ENCODE results near the gene TOPBP1.
A peak's percentile ranks its signal among the peaks of the same experiment; 100 is the strongest.

The TOPBP1 gene

GRCh38 chr3:133606342-133606741 lies 55.4 kb downstream of the TOPBP1 start:
- DNase-seq = no peak

- DNase-seq = no peak
Observed at GRCh38 chr3:133600572-133601081, 61.1 kb downstream of the TOPBP1 start.

DNA sequence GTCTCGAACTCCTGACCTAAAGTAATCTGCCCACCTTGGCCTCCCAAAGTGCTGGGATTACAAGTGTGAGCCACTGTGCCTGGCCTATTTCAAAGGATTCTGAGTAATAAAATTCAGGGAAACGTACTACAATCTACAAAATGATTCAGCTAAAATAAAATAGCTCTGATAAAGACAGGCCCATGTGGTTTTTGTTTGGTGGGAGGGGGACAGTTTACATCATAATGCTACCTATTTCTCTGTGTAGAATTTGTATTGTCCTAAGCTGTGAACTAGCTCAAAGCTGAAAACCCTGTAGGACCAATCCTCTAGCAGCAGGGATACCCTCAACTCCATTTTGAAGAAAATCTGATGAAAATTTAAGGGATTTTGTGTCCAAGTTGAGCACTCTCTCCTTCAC lies 62.5 kb downstream of the TOPBP1 start:
- no peak for DNase-seq

DNA sequence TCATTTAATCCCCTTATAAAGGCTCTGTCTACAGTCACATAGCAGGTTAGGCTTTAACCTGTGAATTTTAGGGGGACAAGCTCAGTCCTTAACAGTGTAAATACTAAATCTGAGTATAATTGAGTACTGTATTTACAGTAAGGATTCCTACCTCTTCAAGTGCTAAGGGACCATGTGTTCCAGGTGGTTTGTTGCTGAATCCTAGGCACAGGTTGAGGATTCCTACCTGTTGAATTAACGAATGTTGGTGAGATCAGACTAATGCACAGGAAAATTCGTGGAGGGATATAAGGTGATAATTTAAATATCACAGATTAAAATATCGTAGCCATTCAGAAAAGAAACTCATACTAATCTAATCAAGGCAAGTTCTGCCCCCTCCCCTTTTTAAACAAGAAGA lies 63.3 kb downstream of the TOPBP1 start:
- DNase-seq = no peak

- DNase-seq = peak; percentile 24
Observed at GRCh38 chr3:133595341-133595740, 66.4 kb downstream of the TOPBP1 start.

- DNase-seq = no peak
Observed at GRCh38 chr3:133593243-133593642, 68.5 kb downstream of the TOPBP1 start.

DNA sequence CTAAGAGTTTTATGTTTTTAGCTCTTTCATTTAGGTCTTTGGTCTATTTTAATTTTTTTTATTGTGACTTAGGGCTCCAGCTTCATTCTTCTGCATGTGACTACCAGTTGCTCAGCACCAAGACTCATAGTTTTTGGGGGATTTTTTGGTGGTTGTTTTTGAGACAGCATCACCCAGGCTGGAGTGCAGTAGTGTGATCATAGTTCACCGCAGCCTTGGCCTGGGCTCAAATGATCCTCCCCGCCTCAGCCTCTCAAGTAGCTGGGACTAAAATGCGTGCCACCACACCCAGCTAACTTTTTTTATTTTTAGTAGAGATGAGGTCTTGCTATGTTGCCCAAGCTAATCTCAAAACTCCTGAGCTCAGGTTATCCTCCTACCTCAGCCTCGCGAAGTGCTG lies 68.9 kb downstream of the TOPBP1 start:
- peak; percentile 33 for DNase-seq

- DNase-seq = no peak
Observed at GRCh38 chr3:133591271-133591742, 70.4 kb downstream of the TOPBP1 start.

DNA sequence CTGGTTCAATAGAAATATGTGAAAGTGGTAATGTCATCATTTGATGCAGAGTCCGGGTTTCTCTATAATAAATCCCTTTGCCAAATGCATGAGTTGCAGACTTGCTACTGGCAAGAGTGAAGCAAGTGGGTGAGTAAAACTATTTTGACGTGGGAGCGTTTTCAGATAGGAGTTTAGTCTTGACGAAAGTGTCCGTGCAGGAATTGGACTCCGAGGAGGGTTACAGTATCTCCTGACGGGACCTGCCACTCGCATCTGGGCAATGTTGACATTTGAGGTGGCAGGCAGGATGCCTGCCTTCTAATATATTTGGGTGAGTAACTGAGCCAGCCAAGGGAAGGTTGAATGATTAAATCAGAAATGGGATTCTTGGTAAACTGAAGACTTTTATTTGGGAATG lies 72.2 kb downstream of the TOPBP1 start:
- no peak for DNase-seq

DNA sequence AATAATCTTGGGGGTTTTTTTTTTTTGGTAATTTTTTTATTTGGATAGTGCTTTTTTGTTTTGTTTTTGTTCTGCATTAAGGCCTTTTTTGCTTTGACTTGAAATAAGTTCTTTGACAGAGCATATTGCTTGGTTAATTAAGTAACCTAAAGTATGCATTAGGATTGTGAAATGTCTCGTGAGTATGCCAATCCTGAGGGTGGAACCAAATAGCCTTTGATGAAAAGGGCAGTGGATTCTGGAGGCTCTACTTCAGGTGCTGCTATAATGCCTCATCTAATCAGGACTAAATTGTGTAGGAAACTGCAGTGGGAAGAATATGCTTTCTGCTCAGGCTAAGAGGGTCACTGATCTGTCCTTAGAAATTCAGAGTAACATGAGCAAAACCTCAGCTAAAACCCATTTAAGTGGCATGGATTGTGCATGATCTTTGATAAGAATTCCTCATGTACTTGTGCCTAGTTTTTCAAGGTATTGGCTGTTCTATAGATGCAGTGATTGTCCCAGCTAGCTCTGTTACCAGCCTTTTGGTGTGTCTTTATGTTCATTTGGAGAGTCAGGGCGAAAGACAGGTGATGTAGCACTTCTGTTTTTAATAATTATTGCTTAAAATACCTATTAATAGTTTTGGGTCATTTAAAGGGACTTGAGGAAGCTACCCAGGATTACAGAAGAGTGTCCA lies 72.8 kb downstream of the TOPBP1 start:
- no peak for DNase-seq

GRCh38 chr3:133588035-133588434 lies 73.7 kb downstream of the TOPBP1 start:
- no peak for DNase-seq

DNA sequence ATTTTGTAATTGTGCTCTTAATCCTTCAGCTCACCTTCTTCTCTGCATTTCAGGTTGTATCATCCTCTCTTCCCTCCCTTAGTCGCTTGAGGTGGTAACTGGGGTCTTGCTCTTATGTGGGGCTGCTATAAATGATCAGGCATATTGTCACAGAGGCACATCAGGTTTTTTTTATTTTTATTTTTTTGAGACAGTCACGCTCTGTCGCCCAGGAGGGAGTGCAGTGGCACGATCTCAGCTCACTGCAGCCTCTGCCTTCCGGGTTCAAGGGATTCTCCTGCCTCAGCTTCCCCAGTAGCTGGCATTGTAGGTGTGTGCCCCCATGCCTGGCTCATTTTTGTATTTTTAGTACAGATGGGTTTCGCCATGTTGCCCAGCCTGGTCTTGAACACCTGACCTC lies 78.3 kb downstream of the TOPBP1 start:
- DNase-seq = no peak

DNA sequence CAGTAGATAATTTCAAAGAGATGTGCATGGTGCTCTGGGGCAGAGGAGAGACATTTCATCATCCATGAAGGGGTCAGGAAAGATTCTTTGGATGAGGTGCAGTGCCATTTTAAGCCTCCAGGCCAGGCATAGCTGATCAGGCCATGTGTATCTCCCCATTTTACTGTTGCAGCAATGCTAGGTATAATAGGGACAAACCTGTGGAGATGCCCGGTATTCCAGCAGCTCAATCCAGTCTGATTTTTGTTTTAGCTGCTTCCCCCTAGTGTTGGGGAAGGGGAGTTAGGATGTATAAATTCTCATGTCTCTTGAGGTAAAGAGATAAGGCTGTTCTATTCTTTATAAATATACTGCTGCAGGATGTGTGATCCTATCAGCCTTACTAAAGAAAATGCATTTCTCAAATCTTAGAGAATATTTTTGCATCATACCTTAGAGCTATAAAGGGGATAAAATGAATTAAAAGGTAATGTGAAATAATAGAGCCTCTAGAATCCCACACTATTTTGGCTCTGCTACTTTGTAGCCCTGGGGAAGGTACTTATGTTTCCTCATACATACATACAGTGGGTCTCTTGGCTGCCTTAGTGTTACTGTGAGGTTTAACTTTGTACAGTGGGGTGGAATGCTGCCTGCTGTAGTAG lies 83.1 kb downstream of the TOPBP1 start:
- DNase-seq = no peak

DNA sequence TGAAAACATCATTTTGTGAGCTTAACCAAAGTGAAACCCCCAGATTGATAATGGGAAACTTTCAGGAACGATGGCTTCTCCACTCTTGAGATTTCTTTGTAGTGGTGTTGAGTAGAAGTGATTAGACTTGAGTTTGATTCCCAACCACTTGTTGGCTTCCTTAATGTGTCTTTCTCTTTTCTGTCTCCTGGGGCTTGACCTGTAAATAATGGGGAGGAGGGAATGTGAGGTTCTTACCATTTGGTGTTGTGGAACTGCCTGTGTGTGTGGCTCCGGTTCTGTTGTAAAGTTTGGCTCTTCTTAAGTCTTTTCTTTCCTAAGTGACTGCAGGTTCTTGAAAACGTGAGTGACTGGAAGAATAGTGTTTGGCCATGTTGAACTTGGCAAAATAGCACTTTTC lies 85.6 kb downstream of the TOPBP1 start:
- no peak for DNase-seq

- no peak for DNase-seq
Observed at GRCh38 chr3:133575086-133575485, 86.7 kb downstream of the TOPBP1 start.

DNA sequence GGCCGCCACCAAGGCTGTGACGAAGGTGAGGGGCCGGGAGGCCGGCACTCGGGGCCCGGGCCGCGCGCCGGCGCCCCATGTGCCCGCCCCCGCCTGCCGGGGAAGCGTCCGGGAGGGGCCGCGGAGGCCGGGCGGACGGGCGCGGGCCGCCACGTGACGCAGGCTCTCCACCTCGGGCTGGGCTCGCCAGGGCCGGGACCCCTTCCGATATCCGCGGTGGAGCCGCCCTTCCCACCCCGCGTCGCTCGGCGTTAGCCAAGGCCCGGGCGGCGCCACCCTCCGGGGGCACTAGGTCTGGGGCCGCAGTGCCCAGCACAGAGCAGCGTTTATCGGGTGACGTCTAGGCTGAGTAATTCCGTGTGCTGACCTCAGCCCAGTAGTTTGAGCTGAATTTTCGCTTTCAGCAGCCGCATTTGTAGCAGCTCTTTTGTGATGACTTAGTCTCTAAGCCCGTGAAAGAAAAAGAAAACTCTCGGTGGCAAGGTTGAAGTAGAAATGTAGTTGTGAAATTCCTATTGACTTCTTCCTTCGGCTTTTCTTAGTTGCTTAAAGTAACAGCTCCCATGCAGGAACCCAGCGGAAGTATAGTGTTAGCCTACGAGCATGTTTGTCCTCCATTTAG lies 87.4 kb downstream of the TOPBP1 start:
- peak; percentile 72 for DNase-seq

DNA sequence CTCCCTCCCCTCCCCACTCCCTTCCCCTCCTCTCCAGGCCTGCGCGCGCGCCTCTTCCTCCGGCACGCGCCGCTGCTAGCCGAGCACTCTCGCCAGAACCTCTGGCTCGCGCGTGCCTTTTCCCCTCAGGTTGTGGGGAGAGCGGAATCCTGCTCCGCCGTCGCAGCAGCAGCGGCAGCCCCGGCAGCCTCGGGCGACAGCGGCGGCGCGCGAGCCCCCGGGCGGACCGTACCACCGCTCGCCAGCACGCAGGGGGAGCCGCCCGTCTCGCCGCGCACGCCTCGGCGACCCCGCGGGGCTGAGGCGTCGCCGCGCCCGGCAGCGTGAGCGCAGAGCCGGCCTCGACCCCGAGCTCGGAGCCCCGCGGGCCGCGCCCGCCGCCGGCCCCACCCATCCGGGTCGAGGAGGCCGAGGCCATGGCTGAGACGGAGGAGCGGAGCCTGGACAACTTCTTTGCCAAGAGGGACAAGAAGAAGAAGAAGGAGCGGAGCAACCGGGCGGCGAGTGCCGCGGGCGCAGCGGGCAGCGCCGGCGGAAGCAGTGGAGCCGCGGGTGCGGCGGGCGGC lies 88.0 kb downstream of the TOPBP1 start, which contains the start of gene CDV3:
Gene CDV3 (plus strand): TSS at position 58 of the 566 bp plus-strand sequence. CDS start 359 bp downstream, at position 417.
- no peak for DNase-seq

GRCh38 chr3:133573054-133573628 lies 88.6 kb downstream of the TOPBP1 start:
- DNase-seq = peak; percentile 100

DNA sequence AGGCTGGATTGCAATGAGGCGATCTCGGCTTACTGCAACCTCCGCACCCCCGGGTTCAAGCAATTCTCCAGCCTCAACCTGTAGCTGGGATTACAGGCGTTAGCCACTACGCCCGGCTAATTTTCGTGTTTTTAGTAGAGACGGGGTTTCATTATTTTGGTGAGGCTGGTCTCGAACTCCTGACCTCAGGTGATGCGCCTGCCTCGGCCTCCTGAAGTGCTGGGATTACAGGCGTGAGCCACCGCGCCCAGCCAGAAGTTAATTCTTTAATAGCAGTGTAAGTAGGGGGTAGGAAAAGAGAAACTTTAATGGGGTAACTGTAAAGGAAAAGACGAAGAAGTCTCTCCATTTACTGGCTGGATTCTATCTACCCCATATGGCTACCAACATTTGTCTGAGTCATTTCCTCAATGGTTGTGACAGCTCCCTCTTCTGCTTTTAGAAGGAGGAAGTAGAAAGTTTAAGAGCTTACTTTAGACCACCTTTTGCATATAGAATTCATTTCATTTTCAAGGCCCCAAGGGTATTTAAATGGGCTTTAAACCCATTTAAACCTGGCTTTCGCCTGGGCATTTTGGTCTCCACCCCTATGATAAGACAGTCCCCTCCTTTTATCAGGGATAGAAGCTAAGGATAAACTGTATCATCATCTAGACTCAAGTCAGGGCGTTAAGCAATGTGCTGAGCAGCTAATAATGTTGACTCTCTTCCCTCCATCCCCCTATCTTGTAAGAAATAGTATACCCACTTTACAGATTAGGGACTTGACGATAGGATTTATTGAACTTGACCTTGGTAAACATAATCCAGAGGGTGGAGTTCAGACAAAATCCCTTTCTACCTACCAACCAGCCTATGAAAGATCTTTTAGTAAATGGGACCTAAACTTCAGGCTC lies 89.3 kb downstream of the TOPBP1 start:
- DNase-seq = peak; percentile 60

DNA sequence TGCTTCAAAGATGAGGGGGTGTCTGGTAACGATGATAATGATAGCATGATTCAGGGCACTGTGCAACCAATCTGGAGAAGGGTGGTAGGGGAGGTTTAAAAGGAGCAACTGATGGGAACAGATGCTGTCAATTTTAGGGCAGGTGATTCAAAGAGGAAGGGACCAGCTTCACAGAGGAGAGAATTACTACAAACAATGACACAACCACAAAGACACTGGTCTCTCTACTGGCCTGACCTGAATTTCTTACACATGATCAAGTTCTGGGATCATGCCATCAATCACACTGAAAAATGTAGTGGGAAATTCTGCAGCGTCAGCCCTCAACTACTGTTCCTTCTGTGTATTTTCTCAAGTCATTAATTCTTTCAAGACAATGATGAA lies 90.8 kb downstream of the TOPBP1 start:
- DNase-seq = no peak

DNA sequence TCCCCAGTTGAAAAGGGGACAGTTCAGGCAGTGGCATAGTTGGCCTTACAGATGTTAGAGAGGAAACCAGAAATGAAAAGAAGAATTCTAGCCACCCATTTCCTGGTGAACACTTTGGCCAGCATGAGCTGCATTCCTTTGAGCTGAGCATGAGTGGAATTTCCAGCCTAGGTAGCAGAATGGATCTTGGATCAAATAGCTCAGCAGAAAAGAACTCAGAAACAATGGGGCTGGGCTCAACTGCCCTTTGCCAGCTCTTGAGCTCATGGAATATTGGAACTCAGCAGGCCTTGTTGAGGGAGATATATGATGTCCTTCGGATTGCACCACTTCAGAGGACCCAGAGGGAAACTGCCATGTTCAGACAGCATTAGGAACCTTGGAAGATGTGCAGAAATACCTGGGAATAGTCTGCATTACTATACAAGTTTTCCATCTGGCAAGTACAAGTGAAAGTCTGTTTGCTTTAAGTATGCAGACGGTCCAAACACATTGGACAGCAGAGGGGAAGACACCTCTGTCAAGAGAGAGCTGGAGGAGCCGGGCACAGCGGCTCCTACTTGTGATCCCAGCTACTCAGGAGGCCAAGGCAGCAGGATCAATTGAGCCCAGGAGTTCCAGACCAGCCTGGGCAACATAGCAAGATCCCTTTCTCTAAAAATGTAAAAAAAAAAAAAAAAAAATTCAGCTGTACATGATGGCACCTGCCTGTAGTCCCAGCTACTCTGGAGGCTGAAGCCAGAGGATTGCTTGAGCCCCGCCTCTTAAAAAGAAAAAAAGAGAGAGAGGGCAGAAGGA lies 91.4 kb downstream of the TOPBP1 start:
- DNase-seq = no peak
